GM12878 (cell line): Measurements from ENCODE around the gene PHF11.

Source experiments
- EZH2 ChIP-seq: IDR thresholded peaks from 2 replicates; pipeline ENCODE4 v1.6.1; 2012; ENCODE audit warnings: low read depth, mild to moderate bottlenecking, control low read depth, inconsistent platforms, low read length, borderline replicate concordance; ENCODE audit not compliant: control insufficient read depth
- HCFC1 ChIP-seq: fragments of 150-350 bp; IDR thresholded peaks from 2 replicates; pipeline ENCODE4 v1.6.1; 2014; ENCODE audit warnings: low read length
- MEF2A ChIP-seq: IDR thresholded peaks from 2 replicates; pipeline ENCODE4 v1.6.1; 2011; ENCODE audit warnings: low read depth, mild to moderate bottlenecking, low read length, moderate library complexity; ENCODE audit not compliant: insufficient read depth
- RAD21 ChIP-seq: IDR thresholded peaks from 2 replicates; pipeline ENCODE4 v1.6.1; 2011; ENCODE audit warnings: mild to moderate bottlenecking, low read depth, low read length, moderate library complexity; ENCODE audit not compliant: insufficient read depth
- RCOR1 ChIP-seq: conservative IDR thresholded peaks from 2 replicates; pipeline ENCODE4 v1.6.1; 2012; ENCODE audit warnings: low read depth, low read length, improper control_type of control experiment
- SMAD1 ChIP-seq: fragments of 450-650 bp; IDR thresholded peaks from 2 replicates; pipeline ENCODE4 v1.6.1; 2018; ENCODE audit warnings: mild to moderate bottlenecking, low read depth; ENCODE audit not compliant: partially characterized antibody
- ZNF274 ChIP-seq: IDR thresholded peaks from one replicate; pipeline ENCODE4 v1.8.0; 2011; ENCODE audit not compliant: insufficient read length, insufficient read depth
- TF ChIP-seq, protein P1 (sequence below): IDR thresholded peaks from 2 replicates; pipeline ENCODE4 v1.6.1; 2011; ENCODE audit warnings: low read depth, mild to moderate bottlenecking, low read length, moderate library complexity, borderline replicate concordance; ENCODE audit errors: extremely low read depth
- TF ChIP-seq, protein P2 (sequence below): IDR thresholded peaks from 2 replicates; pipeline ENCODE4 v1.6.1; 2012; ENCODE audit warnings: mild to moderate bottlenecking, low read depth, low read length
- TF ChIP-seq, protein P3 (sequence below), 3 experiments: IDR thresholded peaks in 2 of 3; conservative IDR thresholded peaks in 1 of 3; 2 replicates each; pipeline ENCODE4 v1.5.1; 2011; ENCODE audit warnings: low read depth in 3 of 3, low read length in 3 of 3, mild to moderate bottlenecking in 3 of 3, control low read depth in 2 of 3, moderate library complexity in 2 of 3, inconsistent platforms in 1 of 3, mixed read lengths in 1 of 3; ENCODE audit not compliant: control insufficient read depth in 2 of 3, insufficient read depth in 1 of 3; ENCODE audit errors: extremely low read depth in 1 of 3

DNA sequence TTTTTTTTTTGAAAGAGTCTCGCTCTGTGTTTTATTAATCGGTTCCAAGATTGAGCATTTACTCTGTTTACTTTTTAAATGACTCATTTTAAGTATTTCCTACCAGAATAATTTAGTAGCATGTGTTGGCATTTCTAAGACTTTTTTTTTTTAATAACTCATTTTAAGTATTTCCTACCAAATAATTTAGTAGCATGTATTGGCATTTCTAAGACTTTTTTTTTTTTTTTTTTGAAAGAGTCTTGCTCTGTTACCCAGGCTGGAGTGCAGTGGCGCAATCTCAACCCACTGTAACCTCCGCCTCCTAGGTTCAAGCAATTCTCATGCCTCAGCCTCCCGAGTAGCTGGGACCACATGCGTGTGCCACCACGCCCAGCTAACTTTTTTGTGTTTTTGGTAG, 38.5 kb upstream of the PHF11 start:
- TF ChIP-seq, protein P1, sequence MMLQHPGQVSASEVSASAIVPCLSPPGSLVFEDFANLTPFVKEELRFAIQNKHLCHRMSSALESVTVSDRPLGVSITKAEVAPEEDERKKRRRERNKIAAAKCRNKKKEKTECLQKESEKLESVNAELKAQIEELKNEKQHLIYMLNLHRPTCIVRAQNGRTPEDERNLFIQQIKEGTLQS = no peak
- TF ChIP-seq, protein P2, sequence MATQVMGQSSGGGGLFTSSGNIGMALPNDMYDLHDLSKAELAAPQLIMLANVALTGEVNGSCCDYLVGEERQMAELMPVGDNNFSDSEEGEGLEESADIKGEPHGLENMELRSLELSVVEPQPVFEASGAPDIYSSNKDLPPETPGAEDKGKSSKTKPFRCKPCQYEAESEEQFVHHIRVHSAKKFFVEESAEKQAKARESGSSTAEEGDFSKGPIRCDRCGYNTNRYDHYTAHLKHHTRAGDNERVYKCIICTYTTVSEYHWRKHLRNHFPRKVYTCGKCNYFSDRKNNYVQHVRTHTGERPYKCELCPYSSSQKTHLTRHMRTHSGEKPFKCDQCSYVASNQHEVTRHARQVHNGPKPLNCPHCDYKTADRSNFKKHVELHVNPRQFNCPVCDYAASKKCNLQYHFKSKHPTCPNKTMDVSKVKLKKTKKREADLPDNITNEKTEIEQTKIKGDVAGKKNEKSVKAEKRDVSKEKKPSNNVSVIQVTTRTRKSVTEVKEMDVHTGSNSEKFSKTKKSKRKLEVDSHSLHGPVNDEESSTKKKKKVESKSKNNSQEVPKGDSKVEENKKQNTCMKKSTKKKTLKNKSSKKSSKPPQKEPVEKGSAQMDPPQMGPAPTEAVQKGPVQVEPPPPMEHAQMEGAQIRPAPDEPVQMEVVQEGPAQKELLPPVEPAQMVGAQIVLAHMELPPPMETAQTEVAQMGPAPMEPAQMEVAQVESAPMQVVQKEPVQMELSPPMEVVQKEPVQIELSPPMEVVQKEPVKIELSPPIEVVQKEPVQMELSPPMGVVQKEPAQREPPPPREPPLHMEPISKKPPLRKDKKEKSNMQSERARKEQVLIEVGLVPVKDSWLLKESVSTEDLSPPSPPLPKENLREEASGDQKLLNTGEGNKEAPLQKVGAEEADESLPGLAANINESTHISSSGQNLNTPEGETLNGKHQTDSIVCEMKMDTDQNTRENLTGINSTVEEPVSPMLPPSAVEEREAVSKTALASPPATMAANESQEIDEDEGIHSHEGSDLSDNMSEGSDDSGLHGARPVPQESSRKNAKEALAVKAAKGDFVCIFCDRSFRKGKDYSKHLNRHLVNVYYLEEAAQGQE = no peak
- TF ChIP-seq RAD21 = no peak
- no peak for TF ChIP-seq RCOR1
- no peak for TF ChIP-seq ZNF274
- TF ChIP-seq, protein P3, sequence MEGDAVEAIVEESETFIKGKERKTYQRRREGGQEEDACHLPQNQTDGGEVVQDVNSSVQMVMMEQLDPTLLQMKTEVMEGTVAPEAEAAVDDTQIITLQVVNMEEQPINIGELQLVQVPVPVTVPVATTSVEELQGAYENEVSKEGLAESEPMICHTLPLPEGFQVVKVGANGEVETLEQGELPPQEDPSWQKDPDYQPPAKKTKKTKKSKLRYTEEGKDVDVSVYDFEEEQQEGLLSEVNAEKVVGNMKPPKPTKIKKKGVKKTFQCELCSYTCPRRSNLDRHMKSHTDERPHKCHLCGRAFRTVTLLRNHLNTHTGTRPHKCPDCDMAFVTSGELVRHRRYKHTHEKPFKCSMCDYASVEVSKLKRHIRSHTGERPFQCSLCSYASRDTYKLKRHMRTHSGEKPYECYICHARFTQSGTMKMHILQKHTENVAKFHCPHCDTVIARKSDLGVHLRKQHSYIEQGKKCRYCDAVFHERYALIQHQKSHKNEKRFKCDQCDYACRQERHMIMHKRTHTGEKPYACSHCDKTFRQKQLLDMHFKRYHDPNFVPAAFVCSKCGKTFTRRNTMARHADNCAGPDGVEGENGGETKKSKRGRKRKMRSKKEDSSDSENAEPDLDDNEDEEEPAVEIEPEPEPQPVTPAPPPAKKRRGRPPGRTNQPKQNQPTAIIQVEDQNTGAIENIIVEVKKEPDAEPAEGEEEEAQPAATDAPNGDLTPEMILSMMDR (IDR thresholded peaks at IDR 0.05 in 2 of 3, conservative IDR thresholded peaks at IDR 0.05 in 1 of 3; ENCODE audit: control insufficient read depth in 2 of 3, extremely low read depth in 1 of 3, insufficient read depth in 1 of 3, low read depth in 3 of 3, low read length in 3 of 3) = no peak
- no peak for TF ChIP-seq EZH2
- no peak for TF ChIP-seq MEF2A
- TF ChIP-seq SMAD1 = no peak
- TF ChIP-seq HCFC1 = no peak
